ENCODE results near the gene MCUR1.
"Not testable (repeated sequence)": the region's sequence is repeated elsewhere in the genome, so short reads cannot be mapped to it uniquely, and the experiment has no call there.

Gene MCUR1

DNA sequence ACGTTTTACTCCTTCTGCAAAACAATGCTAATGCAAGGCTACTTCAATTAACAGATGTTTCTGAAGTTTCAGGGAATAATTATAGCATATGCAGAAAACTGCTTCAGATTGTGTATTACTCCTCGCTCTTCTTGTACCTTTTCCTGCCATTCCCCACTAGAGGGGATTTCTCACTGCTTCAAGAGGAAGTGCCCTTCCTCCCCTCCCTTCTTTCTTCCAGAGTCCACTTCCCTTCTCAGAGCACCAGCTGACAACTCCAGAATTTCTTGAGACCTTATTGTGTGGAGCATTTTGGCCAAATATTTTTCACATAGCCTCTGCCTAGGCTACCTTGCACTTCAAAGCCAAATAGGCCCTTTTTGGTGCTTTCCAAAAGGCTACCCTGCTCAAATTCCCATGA lies 12.7 kb upstream of the MCUR1 start:
- DNase-seq, result no peak

DNA sequence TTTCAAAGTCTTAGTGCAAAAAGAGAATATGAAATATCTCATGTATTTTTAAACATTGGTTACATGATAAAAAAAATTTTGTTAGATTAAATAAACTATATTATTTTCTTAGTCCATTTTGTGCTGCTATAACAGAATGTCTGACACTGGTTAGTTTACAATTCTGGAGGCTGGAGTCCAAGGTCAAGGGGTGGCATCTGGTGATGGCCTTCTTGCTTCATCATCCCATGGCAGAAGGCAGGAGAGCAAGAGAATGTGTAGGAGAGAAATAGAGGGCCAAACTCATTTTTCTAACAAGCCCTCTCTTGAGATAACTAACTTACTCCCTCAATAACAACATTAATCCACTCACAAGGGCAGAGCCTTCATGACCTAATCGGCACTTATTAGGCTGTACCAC lies 11.5 kb upstream of the MCUR1 start:
- DNase-seq, result no peak

DNA sequence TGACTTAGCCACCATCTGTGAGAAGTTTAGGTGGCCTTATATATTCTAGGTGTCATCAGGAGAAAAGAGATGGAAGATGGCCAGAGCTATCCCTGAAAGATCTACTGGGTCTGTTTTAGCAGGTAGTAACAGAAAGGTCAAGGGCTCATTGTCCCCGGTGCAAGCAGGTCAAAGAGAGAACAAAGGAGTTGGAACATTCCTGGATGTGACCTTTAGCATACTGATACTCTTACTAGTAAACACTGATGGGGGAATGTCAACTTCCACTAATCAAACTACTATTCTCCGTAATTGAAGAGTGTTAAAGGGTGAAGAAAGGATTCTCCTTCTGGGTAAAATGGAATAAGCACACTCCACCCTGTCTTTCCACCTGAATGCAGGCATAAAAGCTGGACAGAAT lies 4.0 kb upstream of the MCUR1 start:
- DNase-seq, result no peak

DNA sequence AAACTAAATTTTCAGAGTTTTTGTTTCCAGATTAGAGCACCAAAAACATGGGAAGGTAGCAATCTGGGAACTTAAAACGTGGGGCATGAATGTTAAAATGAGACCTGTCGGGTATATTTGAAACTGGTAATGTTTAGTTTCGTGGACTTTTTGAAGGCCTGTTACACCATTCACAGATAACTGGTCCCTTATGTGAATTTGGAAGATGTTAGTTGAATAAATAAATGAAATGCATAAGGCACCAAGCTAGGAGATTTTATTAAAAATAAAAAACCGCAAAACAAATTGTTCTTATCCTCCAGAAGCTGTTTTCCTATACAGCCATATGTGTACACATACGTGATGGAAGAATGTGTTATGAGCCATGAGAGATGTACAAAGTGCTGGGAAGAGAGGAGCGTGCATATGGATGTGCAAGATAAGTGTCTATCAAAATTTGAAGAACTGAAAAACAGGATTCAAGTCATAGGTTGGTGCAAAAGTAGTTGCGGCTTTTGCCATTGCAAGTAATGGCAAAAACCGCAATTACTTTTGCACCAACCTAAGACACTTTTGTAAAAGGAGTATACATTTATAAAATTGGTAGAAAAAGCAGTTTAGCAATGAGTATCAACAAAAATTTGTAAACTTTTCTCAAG lies 700 bp upstream of the MCUR1 start:
- peak; percentile 60 for DNase-seq

DNA sequence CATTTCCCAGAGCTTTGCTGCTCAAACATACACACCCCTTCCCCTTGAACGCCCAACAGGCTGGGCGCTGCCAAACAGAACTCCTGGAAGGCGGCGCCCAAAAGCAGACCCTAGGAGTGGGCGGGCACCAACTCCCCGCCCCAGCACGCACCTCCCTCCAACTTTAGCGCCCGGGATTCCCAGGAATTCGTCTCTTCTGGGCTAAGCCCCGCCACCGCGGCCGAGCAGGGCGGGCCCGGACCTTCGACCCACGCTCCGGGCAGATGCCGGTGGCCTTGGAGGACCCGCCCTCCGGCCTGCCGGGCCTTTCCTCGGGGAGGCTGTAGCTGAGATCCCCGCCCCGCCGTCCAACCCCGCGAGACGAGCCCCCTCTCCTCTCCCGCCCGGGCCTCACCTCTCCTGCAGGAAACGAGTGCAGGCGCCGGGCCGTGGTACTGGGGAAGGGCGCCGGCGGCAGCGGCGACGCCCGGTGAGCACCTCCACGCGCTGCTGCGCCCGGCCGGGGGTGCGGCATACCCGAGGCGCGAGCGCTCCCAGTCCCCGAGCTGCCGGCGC lies 659 bp downstream of the MCUR1 start:
- DNase-seq, result peak; percentile 90

DNA sequence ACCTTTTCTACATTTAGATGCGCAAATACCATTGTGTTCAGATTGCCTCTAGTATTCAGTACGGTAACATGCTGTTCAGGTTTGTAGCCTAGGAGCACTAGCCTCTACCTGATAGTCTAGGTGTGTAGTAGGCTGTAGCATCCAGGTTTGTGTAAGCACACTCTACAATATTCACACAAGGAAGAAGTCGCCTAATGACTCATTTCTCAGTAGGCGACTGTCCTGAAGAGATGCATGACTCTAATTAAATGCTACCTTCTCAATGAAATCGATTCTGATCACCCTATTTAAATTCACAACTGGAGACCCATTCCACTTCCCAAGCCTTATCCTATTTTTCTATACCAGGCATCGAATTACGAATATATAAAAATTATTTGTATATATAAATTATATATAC lies 1.3 kb downstream of the MCUR1 start:
- DNase-seq, result peak; percentile 52

DNA sequence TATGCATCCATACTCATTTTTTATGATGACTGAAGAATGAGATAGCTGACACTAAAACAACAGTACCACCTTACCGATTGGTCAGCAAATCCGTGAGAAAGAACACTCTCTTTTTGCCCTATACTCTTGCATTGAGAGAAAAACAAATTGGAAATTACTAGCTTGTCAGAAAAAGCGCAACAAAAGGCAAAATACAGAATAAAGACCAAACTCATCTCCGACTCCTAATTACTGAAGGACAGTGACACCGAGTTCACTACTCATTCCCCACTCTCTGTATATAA lies 2.1 kb downstream of the MCUR1 start:
- DNase-seq, result no peak

DNA sequence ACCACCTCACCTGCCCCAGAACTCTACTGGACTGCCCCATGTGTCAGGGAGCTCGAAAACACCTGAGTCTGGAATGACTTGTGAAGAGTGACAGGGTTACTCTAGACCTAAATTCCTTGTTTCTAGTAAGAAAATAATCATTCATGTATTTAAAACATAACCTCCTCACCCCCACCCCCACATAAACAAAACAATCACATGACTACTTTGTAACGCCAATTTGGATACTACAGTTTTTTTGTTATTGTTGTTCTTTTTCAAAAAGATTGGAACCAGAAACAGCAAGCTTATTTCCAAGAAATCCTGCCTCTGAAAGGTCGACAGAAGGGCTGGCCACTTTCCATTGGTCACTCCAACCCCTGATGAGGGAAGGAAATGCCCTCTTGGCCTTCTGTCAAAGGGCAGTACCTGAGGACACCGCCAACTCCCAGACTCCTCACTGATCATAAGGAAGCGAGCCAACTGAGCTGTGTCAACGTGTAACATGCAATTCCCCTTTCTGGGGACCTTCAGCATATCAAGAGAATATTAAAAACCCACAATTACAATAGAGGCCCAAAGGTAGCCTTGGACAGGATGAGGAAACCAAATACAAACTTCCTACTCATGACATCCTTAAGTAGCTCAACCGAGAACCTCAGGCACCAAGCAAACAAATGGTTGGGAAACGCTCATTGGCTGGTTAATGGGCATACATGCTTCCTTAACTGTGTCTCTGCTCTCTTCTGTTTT lies 2.6 kb downstream of the MCUR1 start:
- DNase-seq, result no peak

DNA sequence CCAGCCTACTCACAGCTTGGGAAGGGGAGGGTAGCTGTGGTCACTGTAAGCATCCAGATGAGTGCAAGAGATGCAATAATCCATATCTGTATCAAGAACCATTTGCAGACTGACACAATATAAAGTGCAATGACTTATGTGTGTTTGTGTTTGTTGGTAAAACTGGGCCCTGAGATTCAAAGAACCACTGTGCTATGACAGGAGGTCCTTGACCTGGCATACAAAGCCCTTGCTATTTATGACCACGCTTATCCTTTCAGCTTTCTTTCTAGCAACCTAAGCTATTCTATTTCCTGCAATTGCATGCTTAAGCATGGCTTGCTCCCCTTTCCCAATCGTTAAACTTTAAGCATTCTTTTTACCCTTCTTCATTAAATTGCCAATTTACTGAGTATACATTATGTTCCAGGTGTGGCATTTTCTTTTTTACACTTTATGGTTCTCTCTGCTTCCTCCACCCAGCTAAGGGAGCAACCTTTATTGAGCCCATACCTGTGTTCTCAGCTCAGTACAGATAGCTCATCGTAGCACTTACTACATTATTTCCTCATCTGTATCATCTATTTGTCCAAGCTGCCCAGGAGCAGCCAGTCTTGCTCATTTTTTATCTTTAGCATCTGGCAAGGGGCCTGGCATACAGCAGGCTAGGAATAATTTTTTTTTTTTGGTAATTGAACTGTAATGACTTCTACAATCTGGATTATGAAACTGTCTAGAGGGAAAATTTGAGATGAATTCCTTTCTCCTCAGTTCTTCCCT lies 3.5 kb downstream of the MCUR1 start:
- DNase-seq, result no peak

DNA sequence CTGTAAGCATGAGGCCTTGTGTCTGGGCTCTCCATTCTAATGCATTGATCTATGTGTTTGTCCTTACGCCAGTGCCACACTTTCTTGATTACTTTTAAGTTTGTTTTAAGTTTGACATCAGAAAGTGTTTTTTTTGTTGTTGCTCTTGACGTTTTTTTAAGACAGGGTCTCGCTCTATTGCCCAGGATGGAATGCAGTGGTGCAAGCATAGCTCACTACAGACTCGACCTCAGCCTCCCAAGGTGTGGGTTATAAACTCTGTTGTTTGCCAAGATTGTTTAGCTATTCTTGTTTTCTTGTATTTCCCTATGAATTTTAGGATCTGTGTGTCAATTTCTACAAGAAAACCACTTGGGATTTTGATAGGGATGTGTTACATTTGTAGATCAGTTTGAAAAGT lies 5.6 kb downstream of the MCUR1 start:
- DNase-seq, result no peak

DNA sequence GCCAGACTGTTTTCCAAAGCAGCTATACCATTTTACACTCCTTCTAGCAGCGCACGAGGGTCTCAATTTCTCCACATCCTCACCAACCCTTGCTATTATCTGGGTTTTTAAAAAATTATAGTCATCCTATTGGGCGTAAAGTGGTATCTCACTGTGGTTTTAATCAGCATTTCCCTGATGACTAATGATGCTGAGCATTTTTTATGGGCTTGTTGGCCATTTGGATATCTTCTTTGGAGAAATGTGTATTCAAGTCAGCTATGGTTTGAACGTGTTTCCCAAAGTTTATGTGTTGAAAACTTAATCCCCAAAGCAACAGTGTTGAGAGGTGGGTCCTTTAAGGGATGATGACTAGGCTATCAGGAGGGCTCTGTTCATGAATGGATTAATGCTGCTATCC lies 6.7 kb downstream of the MCUR1 start:
- DNase-seq, result no peak

DNA sequence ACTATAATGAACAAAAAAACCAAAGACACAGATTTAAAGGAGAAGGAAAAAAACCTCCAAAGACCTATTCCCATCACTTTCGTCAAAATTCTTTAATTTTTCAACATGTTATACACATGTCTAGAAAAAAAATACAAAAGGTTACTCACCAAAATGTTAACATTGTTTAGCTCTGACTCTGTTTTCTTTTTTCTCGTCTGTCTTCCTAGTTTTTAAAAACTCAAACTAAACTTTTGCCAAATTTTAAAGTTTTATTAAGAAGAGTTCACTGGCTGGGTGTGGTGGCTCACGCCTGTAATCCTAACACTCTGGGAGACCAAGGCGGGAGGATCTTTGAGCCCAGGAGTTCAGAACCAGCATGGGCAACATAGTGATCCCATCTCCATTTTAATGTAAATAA lies 10.8 kb downstream of the MCUR1 start:
- no peak for DNase-seq

DNA sequence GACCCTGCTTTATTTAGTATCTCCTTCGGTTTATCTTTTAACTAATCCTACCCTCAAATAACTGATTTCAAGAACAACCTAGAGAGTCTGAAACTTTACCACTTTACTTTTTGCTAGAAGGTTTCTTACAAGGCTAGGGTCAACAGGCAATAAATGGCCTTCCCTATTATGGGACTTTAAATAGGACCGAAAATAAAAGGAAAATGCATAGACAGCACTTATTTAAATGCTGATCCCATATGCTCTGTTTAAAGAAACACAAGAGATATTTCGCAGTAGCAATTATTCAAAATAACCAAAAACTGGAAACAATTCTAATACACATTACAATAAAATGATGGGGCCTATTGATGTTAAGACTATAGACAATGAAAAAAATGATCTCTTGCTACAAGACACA lies 13.7 kb downstream of the MCUR1 start:
- DNase-seq, result no peak

DNA sequence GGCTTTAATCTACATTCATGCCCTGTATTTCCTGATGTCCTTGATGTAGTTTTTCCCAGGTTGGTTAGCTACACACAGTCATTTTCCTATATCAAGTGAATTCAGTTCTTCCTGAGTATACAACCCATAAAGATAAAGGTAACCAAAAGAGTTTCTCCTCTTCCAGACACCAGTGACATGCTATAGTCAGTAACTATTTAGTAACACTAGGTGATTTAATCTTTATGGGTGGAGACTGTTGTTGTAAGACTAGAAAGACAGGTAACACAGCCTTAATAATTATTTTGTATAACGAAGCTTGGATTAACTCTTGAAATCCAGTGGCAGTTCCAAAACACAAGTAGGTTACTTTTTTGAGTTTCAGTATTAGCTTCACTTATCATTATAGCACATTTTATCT lies 17.6 kb downstream of the MCUR1 start:
- no peak for DNase-seq

DNA sequence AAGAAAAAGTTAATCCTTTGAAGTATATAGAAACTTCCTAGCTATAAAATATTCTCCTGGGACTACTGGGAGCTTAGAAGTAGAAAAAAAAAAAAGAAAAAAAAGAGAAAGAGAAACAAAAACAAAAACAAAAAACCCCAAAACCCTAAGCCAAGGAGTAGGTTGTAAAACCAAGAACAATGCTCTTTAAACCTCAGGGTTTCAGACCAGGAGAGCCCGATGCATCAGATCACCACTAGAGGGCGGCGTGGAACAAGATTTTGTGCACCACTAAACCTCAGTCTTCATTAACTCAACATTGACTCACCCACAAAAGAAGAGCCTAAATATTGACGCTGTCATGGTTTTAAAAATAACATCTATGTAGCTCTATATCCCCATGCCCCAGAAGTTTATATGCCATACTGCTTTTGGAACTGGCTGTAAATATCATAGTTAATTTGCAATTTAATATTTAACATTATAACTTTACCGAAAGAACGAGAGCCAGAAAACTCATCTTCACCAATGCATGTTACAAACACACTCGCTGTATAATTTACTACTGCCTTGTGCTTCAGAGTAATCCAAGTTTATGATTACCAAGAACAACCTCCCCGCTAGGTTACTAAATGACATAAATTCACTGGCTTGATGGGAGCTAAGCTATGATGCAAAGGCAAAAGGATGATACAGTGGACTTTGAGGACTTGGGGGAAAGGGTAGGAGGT lies 19.2 kb downstream of the MCUR1 start:
- peak; percentile 88 for DNase-seq

DNA sequence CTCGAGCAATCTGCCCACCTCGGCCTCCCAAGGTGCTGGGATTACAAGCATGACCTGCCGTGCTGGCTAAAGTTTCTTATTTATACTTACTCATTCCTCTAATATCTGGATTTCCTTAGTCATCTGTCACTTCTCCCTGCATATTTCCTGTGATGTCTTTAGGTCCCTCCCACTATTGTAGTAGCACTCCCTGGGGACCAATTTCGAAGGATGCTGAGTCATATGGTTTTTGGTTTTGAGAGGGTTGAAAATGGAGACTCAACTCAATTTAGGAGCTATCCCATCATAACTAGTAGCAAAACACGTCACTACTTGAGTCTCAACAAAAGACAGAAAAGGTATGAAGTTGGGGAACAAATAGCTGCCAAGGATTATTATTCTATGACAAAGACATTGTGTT lies 20.2 kb downstream of the MCUR1 start:
- no peak for DNase-seq

DNA sequence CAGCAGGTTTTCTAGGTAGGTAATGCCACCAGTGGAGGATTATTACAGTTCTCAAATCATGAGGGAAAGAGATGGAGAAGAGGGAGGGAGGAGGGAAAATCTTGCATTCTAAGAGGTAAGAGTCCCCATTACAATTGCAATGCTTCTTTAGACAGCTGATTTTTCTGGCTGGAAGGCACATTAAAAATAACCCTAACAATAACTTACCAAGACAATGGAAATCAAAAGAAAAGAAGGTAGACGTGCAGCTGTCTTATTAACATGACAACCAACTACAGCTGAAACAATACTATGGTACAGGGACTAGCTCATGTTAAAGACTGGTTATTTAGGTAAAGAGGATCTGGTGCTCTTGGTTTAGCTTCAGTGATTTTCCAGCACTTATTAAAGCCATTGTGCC lies 24.6 kb downstream of the MCUR1 start:
- no peak for DNase-seq

DNA sequence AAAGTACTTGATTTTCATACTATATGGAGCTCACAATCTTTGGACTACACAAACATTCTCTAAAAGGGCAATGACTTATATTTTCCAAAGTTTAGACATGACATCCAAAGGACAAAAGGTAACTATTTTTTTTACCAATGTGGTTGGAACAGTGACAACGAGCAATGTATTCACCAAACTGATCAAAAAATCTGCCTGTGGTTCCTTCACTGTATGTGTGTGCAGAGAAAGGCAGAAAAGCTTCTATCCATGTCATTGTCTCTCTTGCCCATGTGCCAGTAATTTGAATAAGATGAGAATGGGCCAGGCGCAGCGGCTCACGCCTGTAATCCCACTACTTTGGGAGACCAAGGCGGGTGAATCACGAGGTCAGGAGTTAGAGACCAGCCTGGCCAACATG lies 25.5 kb downstream of the MCUR1 start:
- no peak for DNase-seq

DNA sequence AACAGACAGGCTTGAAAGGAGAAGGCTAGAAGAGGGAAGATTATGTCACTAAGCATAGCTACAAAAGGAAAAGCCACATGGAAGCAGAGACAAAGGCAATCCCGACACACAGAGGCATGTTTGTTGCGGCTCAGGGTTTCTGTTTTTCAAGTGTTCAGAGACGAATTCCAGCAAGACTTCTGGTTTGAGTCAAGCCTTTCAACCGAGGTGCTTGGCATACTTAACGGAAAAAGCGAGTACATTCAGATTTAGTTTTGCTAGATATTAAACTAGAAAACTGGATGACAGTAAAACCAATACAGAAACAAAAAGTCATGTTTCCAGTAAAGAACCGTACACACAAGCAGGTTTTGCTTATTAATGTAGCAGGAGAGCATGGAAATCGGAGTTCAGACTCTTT lies 27.2 kb downstream of the MCUR1 start:
- no peak for DNase-seq

DNA sequence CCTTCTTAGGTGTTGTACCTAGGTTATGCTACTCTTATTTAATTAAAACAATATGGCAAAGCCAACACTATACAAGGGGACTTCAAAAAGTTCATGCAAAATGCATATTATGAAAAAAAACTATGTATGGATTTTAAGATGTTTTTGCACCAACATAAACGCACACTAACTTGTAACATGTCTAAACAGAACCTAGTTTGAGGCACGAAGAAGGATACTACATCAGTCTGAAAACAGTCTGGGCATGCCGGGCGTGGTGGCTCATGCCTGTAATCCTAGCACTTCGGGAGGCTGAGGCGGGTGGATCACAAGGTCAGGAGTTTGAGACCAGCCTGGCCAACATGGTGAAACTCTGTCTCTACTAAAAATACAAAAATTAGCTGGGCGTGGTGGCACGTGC lies 34.2 kb downstream of the MCUR1 start:
- DNase-seq, result not testable (repeated sequence)

DNA sequence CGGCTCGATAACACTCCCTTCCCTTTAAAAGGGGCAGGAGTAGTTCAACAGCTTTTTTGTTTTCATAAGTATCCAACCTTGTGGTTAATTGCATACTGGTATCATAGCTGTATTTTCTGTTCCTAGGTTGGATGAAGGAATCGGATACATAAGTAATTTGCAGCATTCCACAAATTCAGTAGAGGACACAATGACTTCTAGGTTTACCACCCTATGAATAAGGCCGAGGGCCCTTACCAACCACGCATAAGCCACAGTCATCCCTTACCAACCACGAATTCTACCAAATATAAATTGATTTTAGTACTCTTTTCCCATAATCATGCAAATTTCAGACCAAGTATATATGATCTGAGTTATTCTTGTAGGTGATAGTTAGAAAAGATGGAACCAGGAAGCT lies 36.3 kb downstream of the MCUR1 start:
- DNase-seq, result no peak

DNA sequence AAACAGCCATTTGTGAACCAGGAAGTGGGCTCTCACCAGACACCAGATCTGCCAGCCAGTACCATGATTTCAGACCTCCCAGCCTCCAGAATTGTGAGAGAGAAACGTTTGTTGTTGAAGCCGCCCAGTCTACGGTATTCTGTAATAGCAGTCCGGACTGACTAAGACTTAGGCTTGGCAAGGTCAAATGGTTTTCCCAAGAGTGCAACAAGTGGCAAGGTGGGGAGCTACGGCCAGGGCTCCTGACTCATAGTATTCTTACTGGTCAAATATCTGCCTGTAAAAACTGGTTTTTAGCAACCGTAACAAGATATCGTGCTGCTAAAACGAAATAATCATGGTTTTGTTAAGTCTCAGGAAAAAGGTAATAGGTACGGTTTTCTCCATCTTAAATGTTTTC lies 37.8 kb downstream of the MCUR1 start:
- no peak for DNase-seq

DNA sequence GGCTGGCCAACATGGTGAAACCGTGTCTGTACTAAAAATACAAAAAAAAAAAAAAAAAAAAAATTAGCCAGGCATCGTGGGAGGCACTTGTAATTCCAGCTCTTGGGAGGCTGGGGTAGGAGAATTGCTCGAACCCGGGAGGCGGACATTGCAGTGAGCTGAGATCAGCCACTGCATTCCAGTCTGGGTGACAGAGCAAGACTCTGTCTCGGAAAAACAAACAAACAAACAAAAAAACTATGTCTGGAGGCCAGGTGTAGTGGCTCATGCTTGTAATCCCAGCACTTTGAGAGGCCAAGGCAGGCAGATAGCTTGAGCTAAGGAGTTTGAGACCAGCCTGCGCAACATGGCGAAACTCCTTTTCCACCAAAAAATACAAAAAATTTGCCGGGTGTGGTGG lies 38.9 kb downstream of the MCUR1 start:
- DNase-seq, result not testable (repeated sequence)

Measured in DMS53 (cell line).